ENCODE results near the gene TMEM163. TPM values are rescaled to one million over a fixed set of nuclear protein-coding genes. Genes with fewer than 3 reads are reported as not detected.

The TMEM163 gene
- polyA plus RNA-seq, 1 experiment: not detected

GRCh38 chr2:134411279-134411827 lies 307.4 kb downstream of the TMEM163 start:
- ChIA-PET CTCF (interaction anchor here (0.5 to 6.3 kb wide), 35 partner anchors 9 to 1724 kb away, joined by 3 to 134 read pairs (median 5); no protein-coding TSS in a partner anchor), POLR2A (interaction anchor here (0.5 to 0.6 kb wide), 2 partner anchors 151 to 293 kb away, joined by 3 to 11 read pairs; no protein-coding TSS in a partner anchor)
- Histone ChIP-seq H3K4me3 (ENCODE audit: low read depth, low read length) (no peak overlapping the region), H3K27me3 (ENCODE audit: control insufficient read depth, insufficient read depth, low read length) (no peaks in the 10 kb centered on the region), H3K36me3 (ENCODE audit: control insufficient read depth, insufficient read depth, low read length) (no peaks in the 10 kb centered on the region)
- DNase-seq (ENCODE audit: low read depth): no peak
- no peak for TF ChIP-seq CTCF (IDR thresholded peaks at IDR 0.05; ENCODE audit: insufficient read depth, low read depth, low read length)

GRCh38 chr2:134410831-134411231 lies 308.0 kb downstream of the TMEM163 start:
- H3K27me3 ChIP-seq (ENCODE audit: control insufficient read depth, insufficient read depth, low read length): no peaks in the 10 kb centered on the region
- H3K36me3 ChIP-seq (ENCODE audit: control insufficient read depth, insufficient read depth, low read length): no peaks in the 10 kb centered on the region
- no peak for DNase-seq (ENCODE audit: low read depth)
- ChIA-PET POLR2A (interaction anchor here (0.5 kb wide), 1 partner anchor 292 kb away, joined by 3 read pairs; no protein-coding TSS in a partner anchor), CTCF (interaction anchor here (1.3 to 6.3 kb wide), 14 partner anchors 8 to 531 kb away, joined by 3 to 134 read pairs (median 13); no protein-coding TSS in a partner anchor)
- TF ChIP-seq CTCF (IDR thresholded peaks at IDR 0.05; ENCODE audit: insufficient read depth, low read depth, low read length): no peak
- H3K4me3 ChIP-seq (ENCODE audit: low read depth, low read length): no peak overlapping the region

GRCh38 chr2:134410006-134410405 lies 308.8 kb downstream of the TMEM163 start:
- no peak overlapping the region for H3K4me3 ChIP-seq (ENCODE audit: low read depth, low read length)
- ChIA-PET POLR2A (no interaction called here), CTCF (interaction anchor here (2.6 to 6.3 kb wide), 5 partner anchors 37 to 525 kb away, joined by 7 to 134 read pairs (median 33); no protein-coding TSS in a partner anchor)
- no peaks in the 10 kb centered on the region for H3K36me3 ChIP-seq (ENCODE audit: control insufficient read depth, insufficient read depth, low read length)
- no peak for DNase-seq (ENCODE audit: low read depth)
- no peak for TF ChIP-seq CTCF (IDR thresholded peaks at IDR 0.05; ENCODE audit: insufficient read depth, low read depth, low read length)
- H3K27me3 ChIP-seq (ENCODE audit: control insufficient read depth, insufficient read depth, low read length): no peaks in the 10 kb centered on the region

- no peak for TF ChIP-seq CTCF (IDR thresholded peaks at IDR 0.05; ENCODE audit: insufficient read depth, low read depth, low read length)
- ChIA-PET POLR2A (interaction anchor here (1.1 kb wide), 1 partner anchor 10 kb away, joined by 4 read pairs; no protein-coding TSS in a partner anchor), CTCF (interaction anchor here (5.3 to 6.3 kb wide), 2 partner anchors 290 to 524 kb away, joined by 48 to 134 read pairs; no protein-coding TSS in a partner anchor)
- Histone ChIP-seq H3K27me3 (ENCODE audit: control insufficient read depth, insufficient read depth, low read length) (no peaks in the 10 kb centered on the region), H3K36me3 (ENCODE audit: control insufficient read depth, insufficient read depth, low read length) (no peaks in the 10 kb centered on the region), H3K4me3 (ENCODE audit: low read depth, low read length) (no peak overlapping the region)
- DNase-seq (ENCODE audit: low read depth): no peak
Observed at GRCh38 chr2:134408791-134409190, 310.0 kb downstream of the TMEM163 start.

- no peaks in the 10 kb centered on the region for H3K36me3 ChIP-seq (ENCODE audit: control insufficient read depth, insufficient read depth, low read length)
- POLR2A ChIA-PET: interaction anchor here (1.1 kb wide), 1 partner anchor 10 kb away, joined by 4 read pairs; no protein-coding TSS in a partner anchor
- no peaks in the 10 kb centered on the region for H3K27me3 ChIP-seq (ENCODE audit: control insufficient read depth, insufficient read depth, low read length)
- no peak for TF ChIP-seq CTCF (IDR thresholded peaks at IDR 0.05; ENCODE audit: insufficient read depth, low read depth, low read length)
- no peak overlapping the region for H3K4me3 ChIP-seq (ENCODE audit: low read depth, low read length)
- CTCF ChIA-PET: interaction anchor here (6.3 kb wide), 1 partner anchor 290 kb away, joined by 134 read pairs; no protein-coding TSS in a partner anchor
- DNase-seq (ENCODE audit: low read depth): no peak
Observed at GRCh38 chr2:134408386-134408785, 310.4 kb downstream of the TMEM163 start.

All from BJ (cell line).